Endodermal cell (in vitro differentiated cells): ENCODE data around the gene CNGB1. TPM values are rescaled to one million over a fixed set of nuclear protein-coding genes. Genes with fewer than 3 reads are reported as not detected.

Experiments
- DNase-seq: peaks from one replicate; pipeline ENCODE4 v3.0.0-alpha.2; 2017
- H3K27ac ChIP-seq: 2 replicates; pipeline ENCODE4 v1.5.1; 2013; ENCODE audit warnings: mild to moderate bottlenecking, low read depth, low read length, moderate library complexity
- H3K27me3 ChIP-seq: 2 replicates; pipeline ENCODE4 v1.6.1; 2013; ENCODE audit warnings: mild to moderate bottlenecking, low read length, moderate library complexity; ENCODE audit not compliant: insufficient read depth, control insufficient read depth, poor library complexity, severe bottlenecking
- H3K36me3 ChIP-seq: 2 replicates; pipeline ENCODE4 v1.7.0; 2013; ENCODE audit warnings: mild to moderate bottlenecking, low read length, moderate library complexity; ENCODE audit not compliant: control insufficient read depth, insufficient read depth
- H3K4me1 ChIP-seq: one replicate; pipeline ENCODE4 v1.7.0; 2013; ENCODE audit warnings: low read length; ENCODE audit not compliant: control insufficient read depth, insufficient read depth
- H3K4me3 ChIP-seq: 2 replicates; pipeline ENCODE4 v1.5.1; 2013; ENCODE audit warnings: mild to moderate bottlenecking, low read length, moderate library complexity
- H3K9ac ChIP-seq: 2 replicates; pipeline ENCODE4 v1.6.1; 2013; ENCODE audit warnings: mild to moderate bottlenecking, low read length, moderate library complexity; ENCODE audit not compliant: poor library complexity, severe bottlenecking; ENCODE audit errors: extremely low read depth
- H3K9me3 ChIP-seq: 2 replicates; pipeline ENCODE4 v1.6.1; 2013; ENCODE audit warnings: mild to moderate bottlenecking, low read length, moderate library complexity; ENCODE audit not compliant: control insufficient read depth
- H3K27ac Mint-ChIP-seq: 2 replicates; pipeline ENCODE4 v1.8.0; 2020; ENCODE audit warnings: mixed read lengths
- H3K27me3 Mint-ChIP-seq: 2 replicates; pipeline ENCODE4 v1.8.0; 2021; ENCODE audit warnings: mild to moderate bottlenecking, mixed read lengths; ENCODE audit not compliant: insufficient read depth
- H3K36me3 Mint-ChIP-seq: 2 replicates; pipeline ENCODE4 v1.8.0; 2020; ENCODE audit warnings: low read depth, mixed read lengths
- H3K4me1 Mint-ChIP-seq: 2 replicates; pipeline ENCODE4 v1.8.0; 2020; ENCODE audit warnings: mixed read lengths
- H3K4me3 Mint-ChIP-seq: 2 replicates; pipeline ENCODE4 v1.8.0; 2020; ENCODE audit warnings: mild to moderate bottlenecking, moderate library complexity, mixed read lengths
- H3K9me3 Mint-ChIP-seq: 2 replicates; pipeline ENCODE4 v1.8.0; 2020; ENCODE audit warnings: mild to moderate bottlenecking, mixed read lengths
- WGBS, 2 experiments: methylation state at CpG; one replicate each; pipeline versions ENCODE4 v1.1.5 to v1.1.7; 2013; ENCODE audit warnings: missing lambda C conversion rate in 2 of 2, mixed read lengths in 1 of 2; ENCODE audit not compliant: insufficient coverage in 1 of 2, insufficient read length in 1 of 2; 5-methylcytosine and 5-hydroxymethylcytosine counted together
- total RNA-seq, 2 donors: library from RNA; stranded (reverse); fragmentation: NEBNext Ultra II Directional in 1 of 2; extraction: Animal tissue kit (Norgen Biotek cat#: 25700) in 1 of 2; gene quantifications; 2 replicates in 1 of 2; 3 replicates in 1 of 2; pipeline ENCODE4 v1.2.1, GENCODE V29; 2021
- TF ChIP-seq, protein P1 (sequence below): fragments of 200-600 bp; sonication (generic); conservative IDR thresholded peaks from 2 replicates; pipeline ENCODE4 v1.5.0; 2021; ENCODE audit warnings: antibody characterized with exemption, mild to moderate bottlenecking

Gene CNGB1
- total RNA-seq, 2 donors from 2014 or later, result 0.29 to 0.60 TPM

DNA sequence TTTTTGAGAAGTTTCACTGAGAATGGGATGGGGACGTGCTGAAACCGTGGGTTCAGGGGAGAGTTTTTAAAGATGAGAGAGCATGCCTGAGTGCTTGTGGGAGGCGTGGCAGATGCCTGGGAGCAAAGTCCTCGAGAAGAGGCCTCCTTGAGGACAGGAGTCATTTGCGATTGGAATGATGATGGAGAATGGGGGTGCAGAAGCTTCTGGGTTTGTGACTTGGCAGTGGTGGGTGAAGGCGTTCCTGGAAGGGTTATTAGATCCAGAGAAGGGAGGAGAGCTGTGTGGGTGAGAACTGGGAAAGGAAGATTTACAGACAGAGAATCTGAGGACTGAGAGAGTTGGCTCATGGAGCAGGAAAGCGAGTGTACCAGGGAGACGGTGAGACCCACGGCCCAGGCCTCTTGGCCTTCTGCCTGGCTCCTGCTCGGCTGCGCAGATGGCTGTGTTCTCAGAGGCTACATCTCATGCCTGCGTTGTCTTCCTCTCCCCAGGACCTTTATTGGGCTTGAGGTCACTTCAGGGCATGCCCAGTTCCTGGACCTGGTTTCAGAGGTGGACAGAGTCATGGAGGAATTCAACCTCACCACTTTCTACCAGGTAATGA, 46.0 kb upstream of the CNGB1 start:
- Mint-ChIP-seq H3K4me3 (no peak overlapping the region), H3K9me3 (no peaks in the 10 kb centered on the region), H3K4me1 (peaks cover 17% of the 10 kb centered on the region), H3K27me3 (no peaks in the 10 kb centered on the region), H3K27ac (no peak overlapping the region), H3K36me3 (peaks cover 26% of the 10 kb centered on the region)
- no peak overlapping the region for H3K9ac ChIP-seq
- WGBS, 2 experiments, result 80 to 82% methylated on average over 8 to 12 of the region's 12 CpGs
- H3K36me3 ChIP-seq, result peaks cover 82% of the 10 kb centered on the region
- H3K4me3 ChIP-seq, result no peak overlapping the region
- TF ChIP-seq, protein P1, sequence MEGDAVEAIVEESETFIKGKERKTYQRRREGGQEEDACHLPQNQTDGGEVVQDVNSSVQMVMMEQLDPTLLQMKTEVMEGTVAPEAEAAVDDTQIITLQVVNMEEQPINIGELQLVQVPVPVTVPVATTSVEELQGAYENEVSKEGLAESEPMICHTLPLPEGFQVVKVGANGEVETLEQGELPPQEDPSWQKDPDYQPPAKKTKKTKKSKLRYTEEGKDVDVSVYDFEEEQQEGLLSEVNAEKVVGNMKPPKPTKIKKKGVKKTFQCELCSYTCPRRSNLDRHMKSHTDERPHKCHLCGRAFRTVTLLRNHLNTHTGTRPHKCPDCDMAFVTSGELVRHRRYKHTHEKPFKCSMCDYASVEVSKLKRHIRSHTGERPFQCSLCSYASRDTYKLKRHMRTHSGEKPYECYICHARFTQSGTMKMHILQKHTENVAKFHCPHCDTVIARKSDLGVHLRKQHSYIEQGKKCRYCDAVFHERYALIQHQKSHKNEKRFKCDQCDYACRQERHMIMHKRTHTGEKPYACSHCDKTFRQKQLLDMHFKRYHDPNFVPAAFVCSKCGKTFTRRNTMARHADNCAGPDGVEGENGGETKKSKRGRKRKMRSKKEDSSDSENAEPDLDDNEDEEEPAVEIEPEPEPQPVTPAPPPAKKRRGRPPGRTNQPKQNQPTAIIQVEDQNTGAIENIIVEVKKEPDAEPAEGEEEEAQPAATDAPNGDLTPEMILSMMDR, result no peak
- no peak overlapping the region for H3K27ac ChIP-seq
- H3K9me3 ChIP-seq, result no peaks in the 10 kb centered on the region
- DNase-seq, result no peak
- no peaks in the 10 kb centered on the region for H3K27me3 ChIP-seq
- peaks cover 11% of the 10 kb centered on the region for H3K4me1 ChIP-seq

DNA sequence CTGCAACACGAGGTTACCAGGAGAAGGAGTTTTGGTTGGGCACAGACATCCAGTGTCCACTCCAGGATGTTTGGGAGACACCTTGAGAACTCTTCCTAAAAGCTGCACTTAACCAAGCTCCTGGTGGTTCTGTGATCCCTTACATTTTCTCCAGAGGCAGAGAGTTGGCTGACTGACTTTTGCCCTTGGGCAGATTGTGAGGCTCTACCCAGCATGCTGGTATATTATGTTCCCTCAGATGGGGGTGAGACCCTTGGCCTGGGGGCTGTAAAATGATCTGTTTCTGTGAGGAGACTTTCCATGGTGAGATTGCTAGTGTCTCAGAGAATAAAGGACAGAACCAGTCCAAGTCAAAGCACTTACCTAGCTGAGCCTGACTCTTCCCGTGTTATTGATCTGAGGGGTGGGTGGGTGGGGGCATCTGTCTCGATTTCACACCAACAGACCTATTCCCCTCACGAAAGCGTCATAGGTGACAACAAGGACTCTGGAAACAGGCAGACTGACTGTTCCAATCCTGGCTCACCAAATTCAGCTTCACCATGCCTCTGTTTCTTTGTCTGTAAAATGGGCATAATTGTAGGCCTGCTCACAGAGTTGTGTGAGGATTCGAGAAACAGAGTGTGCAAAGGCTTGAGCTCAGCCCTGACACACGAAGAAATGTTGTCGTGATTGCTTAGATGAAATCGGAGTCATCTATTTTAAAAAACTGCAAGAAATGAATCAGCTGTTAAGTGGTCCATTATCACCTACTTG, 42.5 kb upstream of the CNGB1 start:
- no peak overlapping the region for H3K9ac ChIP-seq
- peaks cover 33% of the 10 kb centered on the region for H3K4me1 ChIP-seq
- peaks cover 42% of the 10 kb centered on the region for H3K4me1 Mint-ChIP-seq
- no peaks in the 10 kb centered on the region for H3K9me3 Mint-ChIP-seq
- H3K4me3 ChIP-seq, result no peak overlapping the region
- peak overlapping the region; percentile 95 for H3K27ac Mint-ChIP-seq
- no peaks in the 10 kb centered on the region for H3K27me3 Mint-ChIP-seq
- H3K36me3 ChIP-seq, result peaks cover 77% of the 10 kb centered on the region
- 92 to 94% methylated on average over 7 to 8 of the region's 9 CpGs for WGBS, 2 experiments
- no peaks in the 10 kb centered on the region for H3K27me3 ChIP-seq
- no peak for DNase-seq
- H3K27ac ChIP-seq, result no peak overlapping the region
- no peaks in the 10 kb centered on the region for H3K9me3 ChIP-seq
- TF ChIP-seq, protein P1, result no peak
- peaks cover 38% of the 10 kb centered on the region for H3K36me3 Mint-ChIP-seq
- H3K4me3 Mint-ChIP-seq, result no peak overlapping the region

DNA sequence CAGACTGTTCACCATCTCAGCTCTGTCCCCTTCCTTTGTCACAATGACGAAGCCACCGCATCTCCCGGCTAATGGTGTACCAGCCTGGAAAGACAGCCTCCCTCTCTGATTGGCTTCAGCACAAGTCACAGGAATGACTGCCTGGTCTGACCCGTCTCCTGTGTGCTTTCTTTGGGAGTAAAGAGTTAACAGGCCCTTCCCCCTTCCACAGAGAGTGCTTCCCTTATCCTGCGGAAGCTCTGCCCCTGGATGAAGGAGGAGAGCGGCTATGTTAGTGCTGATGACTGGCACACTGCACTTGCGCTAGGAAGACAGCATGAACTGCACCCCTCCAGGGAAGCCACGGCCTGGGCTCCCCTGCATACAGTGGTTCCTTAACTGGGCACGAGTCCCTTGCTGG, 41.6 kb upstream of the CNGB1 start:
- Histone ChIP-seq H3K4me1 (peaks cover 33% of the 10 kb centered on the region), H3K9me3 (no peaks in the 10 kb centered on the region), H3K36me3 (peaks cover 78% of the 10 kb centered on the region), H3K27me3 (no peaks in the 10 kb centered on the region), H3K4me3 (no peak overlapping the region), H3K27ac (no peak overlapping the region), H3K9ac (no peak overlapping the region)
- Mint-ChIP-seq H3K4me1 (peaks cover 42% of the 10 kb centered on the region), H3K27ac (peak overlapping the region; percentile 95), H3K9me3 (peaks cover 3% of the 10 kb centered on the region), H3K27me3 (no peaks in the 10 kb centered on the region), H3K36me3 (peaks cover 43% of the 10 kb centered on the region), H3K4me3 (no peak overlapping the region)
- DNase-seq, result peak; percentile 78
- TF ChIP-seq, protein P1, result no peak
- WGBS, 2 experiments, result 76 to 79% methylated on average over 4 to 9 of the region's 9 CpGs
